Upper lobe of left lung (tissue), 6 donors: ENCODE data around the gene STX11. TPM values are rescaled to one million over a fixed set of nuclear protein-coding genes. Genes with fewer than 3 reads are reported as not detected.
A peak's percentile ranks its signal among the peaks of the same experiment; 100 is the strongest.

Source experiments
- ATAC-seq, 2 donors: fragments of 200-7000 bp; cut with Tn5 transposase; one replicate each; pipeline ENCODE4 v1.9.1; 2022; ENCODE audit warnings: mild to moderate bottlenecking in 2 of 2, moderate library complexity in 2 of 2; ENCODE audit not compliant: low FRiP score in 2 of 2
- DNase-seq, 2 donors: peaks; one replicate each; pipeline ENCODE4 v3.0.0-alpha.2; 2019 to 2020
- H3K27ac ChIP-seq, 4 donors: fragments of 200-600 bp; sonication (generic); one replicate each; pipeline ENCODE4 v1.5.1; 2016 to 2019
- H3K27me3 ChIP-seq, 4 donors: fragments of 200-600 bp; sonication (generic); one replicate each; pipeline ENCODE4 v1.5.1; 2017 to 2019
- H3K36me3 ChIP-seq, 4 donors: fragments of 200-600 bp; sonication (generic); one replicate each; pipeline ENCODE4 v1.5.1; 2016 to 2019
- H3K4me1 ChIP-seq, 4 donors: fragments of 200-600 bp; sonication (generic); one replicate each; pipeline ENCODE4 v1.5.1; 2018 to 2019
- H3K4me3 ChIP-seq, 4 donors: fragments of 200-600 bp; sonication (generic); one replicate each; pipeline ENCODE4 v1.5.1; 2017 to 2019; ENCODE audit warnings: mild to moderate bottlenecking in 2 of 4, moderate library complexity in 1 of 4
- H3K9me3 ChIP-seq, 4 donors: fragments of 200-600 bp; sonication (generic); one replicate each; pipeline ENCODE4 v1.5.1; 2018 to 2019
- EP300 ChIP-seq, 4 donors: sonication (generic); formaldehyde crosslinking; IDR thresholded peaks; one replicate each; pipeline ENCODE4 v1.5.1; 2017; ENCODE audit warnings: antibody characterized with exemption in 4 of 4, control low read depth in 2 of 4
- POLR2A ChIP-seq, 4 donors: fragments of 450-650 bp; IDR thresholded peaks; one replicate each; pipeline ENCODE4 v1.5.1; 2016 to 2017; ENCODE audit warnings: antibody characterized with exemption in 4 of 4, mild to moderate bottlenecking in 2 of 4
- POLR2AphosphoS5 ChIP-seq, 2 donors: sonication (generic); formaldehyde crosslinking; IDR thresholded peaks; one replicate each; pipeline ENCODE4 v1.5.1; 2017; ENCODE audit warnings: antibody characterized with exemption in 2 of 2
- WGBS, 2 donors: methylation state at CpG; one replicate each; pipeline ENCODE4 v1.1.5; 2017 to 2018; 5-methylcytosine and 5-hydroxymethylcytosine counted together
- total RNA-seq, 6 donors: library from RNA; depleted of rRNA in 4 of 6; stranded (reverse); fragments of >200 nt in 4 of 6; gene quantifications; one replicate each; pipeline versions ENCODE4 v1.1.0 to v1.2.1, GENCODE V29; 2016 to 2021
- TF ChIP-seq, protein P1 (sequence below), 6 experiments: fragments of 450-650 bp in 4 of 6; fragments of 200-600 bp in 2 of 6; sonication (generic) in 2 of 6; IDR thresholded peaks; one replicate each; pipeline ENCODE4 v1.5.1; 2016 to 2019; ENCODE audit warnings: antibody characterized with exemption in 6 of 6
- donor health status: DM: no; HTN: no; CAD: no; lungs with moderate emphysema.
- donor health status: DM: no; HTN: yes; CAD: no; lungs with severe emphysema.

Gene STX11
- total RNA-seq: 100 to 1,000 TPM in 1 of 6 donors, 10 to 100 TPM in 5; 47.9 to 134 (median 75.5) TPM

DNA sequence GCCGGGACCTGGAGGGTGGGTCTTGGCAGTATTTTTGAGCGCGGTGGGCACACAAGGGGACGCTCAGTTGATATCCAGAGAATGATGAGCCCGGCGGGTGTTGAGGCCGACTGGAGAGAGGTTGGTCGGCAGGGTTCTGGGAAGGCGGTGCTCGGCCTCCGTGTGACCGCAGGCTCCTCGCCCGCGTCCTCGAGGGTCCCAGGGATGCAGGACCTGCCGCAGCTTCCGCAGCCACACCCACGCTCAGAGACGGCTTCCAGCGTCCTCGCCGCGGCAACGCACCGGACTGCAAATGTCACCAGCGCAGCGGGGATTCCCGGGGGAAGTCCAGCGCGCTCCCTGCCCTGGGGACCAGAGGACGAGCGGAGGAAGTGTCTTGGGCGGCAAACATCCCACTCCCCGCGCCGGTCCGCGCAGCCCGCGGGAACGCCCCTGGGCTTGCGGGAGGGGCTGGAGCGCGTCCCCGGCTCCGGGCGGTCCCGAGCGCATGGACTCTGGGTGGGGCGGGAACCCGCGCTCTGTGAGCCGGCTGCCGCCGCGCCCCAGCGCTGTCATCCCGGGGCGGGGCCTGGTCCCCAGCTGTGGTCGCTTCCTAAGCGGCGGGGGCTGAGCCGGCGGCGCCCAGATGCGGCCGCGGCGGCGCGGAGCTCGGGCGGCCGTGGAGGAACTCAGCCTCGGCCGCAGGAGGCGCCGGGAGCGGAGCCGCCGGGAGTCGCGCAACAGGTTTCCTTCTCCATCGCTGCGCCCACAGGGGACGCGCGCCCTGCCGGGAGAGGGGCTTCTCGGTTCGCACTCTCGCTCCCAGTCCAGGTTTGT, at the start of gene STX11:
Gene STX11, plus strand, starts transcription at position 624 of the 816 bp plus-strand sequence. CDS start 36,111 bp downstream, outside the sequence.
- no peaks in the 10 kb centered on the region for H3K36me3 ChIP-seq
- peaks cover 9 to 30% (median 18%) of the 10 kb centered on the region in 4 donors for H3K4me1 ChIP-seq
- ATAC-seq (peak; percentile 92 to 96), DNase-seq (peak; percentile 85 to 96)
- WGBS, 2 donors: 2 to 3% methylated on average over 3 to 27 of the region's 93 CpGs
- no peaks in the 10 kb centered on the region for H3K27me3 ChIP-seq
- no peaks in the 10 kb centered on the region for H3K9me3 ChIP-seq
- TF ChIP-seq EP300 (IDR thresholded peaks at IDR 0.05): no peak
- TF ChIP-seq, protein P1, sequence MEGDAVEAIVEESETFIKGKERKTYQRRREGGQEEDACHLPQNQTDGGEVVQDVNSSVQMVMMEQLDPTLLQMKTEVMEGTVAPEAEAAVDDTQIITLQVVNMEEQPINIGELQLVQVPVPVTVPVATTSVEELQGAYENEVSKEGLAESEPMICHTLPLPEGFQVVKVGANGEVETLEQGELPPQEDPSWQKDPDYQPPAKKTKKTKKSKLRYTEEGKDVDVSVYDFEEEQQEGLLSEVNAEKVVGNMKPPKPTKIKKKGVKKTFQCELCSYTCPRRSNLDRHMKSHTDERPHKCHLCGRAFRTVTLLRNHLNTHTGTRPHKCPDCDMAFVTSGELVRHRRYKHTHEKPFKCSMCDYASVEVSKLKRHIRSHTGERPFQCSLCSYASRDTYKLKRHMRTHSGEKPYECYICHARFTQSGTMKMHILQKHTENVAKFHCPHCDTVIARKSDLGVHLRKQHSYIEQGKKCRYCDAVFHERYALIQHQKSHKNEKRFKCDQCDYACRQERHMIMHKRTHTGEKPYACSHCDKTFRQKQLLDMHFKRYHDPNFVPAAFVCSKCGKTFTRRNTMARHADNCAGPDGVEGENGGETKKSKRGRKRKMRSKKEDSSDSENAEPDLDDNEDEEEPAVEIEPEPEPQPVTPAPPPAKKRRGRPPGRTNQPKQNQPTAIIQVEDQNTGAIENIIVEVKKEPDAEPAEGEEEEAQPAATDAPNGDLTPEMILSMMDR (IDR thresholded peaks at IDR 0.05): peak in 3 of 6 experiments; percentile 4 to 40 (median 12)
- TF ChIP-seq POLR2AphosphoS5 (IDR thresholded peaks at IDR 0.05): peak; percentile 51 to 73
- peak in 3 of 4 donors; percentile 55 to 94 (median 87) for TF ChIP-seq POLR2A (IDR thresholded peaks at IDR 0.05)
- H3K27ac ChIP-seq: peak within 1 kb of the TSS; percentile 86 to 96 (median 90)
- H3K4me3 ChIP-seq: peak within 1 kb of the TSS; percentile 69 to 96 (median 88)

DNA sequence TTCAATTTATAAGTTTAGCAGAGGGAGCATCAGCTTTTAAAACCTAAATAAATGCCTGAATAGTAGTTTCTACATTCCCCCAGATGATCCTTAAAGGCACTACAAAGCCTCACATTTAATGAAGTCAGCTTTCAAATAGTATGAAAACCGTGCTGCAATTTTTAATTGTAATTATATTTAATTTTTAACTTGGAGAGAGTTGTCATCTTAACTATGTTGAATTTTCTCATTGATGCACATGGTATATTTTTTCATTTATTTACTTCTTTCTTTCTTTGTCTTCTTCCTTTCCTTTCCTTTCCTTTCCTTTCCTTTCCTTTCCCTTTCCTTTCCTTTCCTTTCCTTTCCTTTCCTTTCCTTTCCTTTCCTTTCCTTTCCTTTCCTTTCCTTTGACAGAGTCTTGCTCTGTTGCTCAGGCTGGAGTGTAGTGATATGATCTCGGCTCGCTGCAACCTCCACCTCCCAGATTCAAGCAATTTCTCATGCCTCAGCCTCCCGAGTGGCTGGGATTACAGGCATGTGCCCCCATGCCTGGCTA, 47.2 kb upstream of the STX11 start:
- Histone ChIP-seq H3K27me3 (no peaks in the 10 kb centered on the region), H3K36me3 (no peaks in the 10 kb centered on the region), H3K4me1 (peaks cover 0 to 9% (median 5%) of the 10 kb centered on the region in 4 donors), H3K27ac (no peak overlapping the region), H3K4me3 (no peak overlapping the region), H3K9me3 (no peaks in the 10 kb centered on the region)
- 75 to 87% methylated on average over 4 of the region's 4 CpGs for WGBS, 2 donors
- ATAC-seq (no peak), DNase-seq (no peak)
- no peak for TF ChIP-seq EP300 (IDR thresholded peaks at IDR 0.05)
- TF ChIP-seq, protein P1 (IDR thresholded peaks at IDR 0.05): no peak
- TF ChIP-seq POLR2A (IDR thresholded peaks at IDR 0.05): no peak
- TF ChIP-seq POLR2AphosphoS5 (IDR thresholded peaks at IDR 0.05): no peak

DNA sequence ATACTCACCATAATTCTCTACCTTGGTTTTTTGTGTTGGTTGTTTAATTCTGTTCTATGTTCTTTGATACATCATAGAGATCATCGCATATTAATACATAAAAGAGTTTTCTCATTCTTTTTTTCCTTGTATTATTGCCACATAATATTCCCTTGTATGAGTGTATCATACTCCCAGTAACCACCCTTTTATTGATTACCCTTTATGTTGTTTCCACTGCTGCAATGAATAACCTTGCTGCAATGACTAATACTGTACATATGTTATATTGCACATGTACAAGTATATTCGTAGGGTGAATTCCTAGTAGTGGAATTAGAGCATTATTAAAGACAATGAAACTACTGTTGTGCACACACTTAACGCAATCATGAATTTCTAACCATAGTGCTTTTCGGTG, 45.8 kb upstream of the STX11 start:
- Histone ChIP-seq H3K27ac (no peak overlapping the region), H3K27me3 (no peaks in the 10 kb centered on the region), H3K4me1 (peaks cover 0 to 9% (median 5%) of the 10 kb centered on the region in 4 donors), H3K9me3 (no peaks in the 10 kb centered on the region), H3K4me3 (no peak overlapping the region), H3K36me3 (no peaks in the 10 kb centered on the region)
- DNase-seq (no peak), ATAC-seq (no peak)
- TF ChIP-seq POLR2A (IDR thresholded peaks at IDR 0.05) (no peak), POLR2AphosphoS5 (IDR thresholded peaks at IDR 0.05) (no peak), EP300 (IDR thresholded peaks at IDR 0.05) (no peak)
- TF ChIP-seq, protein P1 (IDR thresholded peaks at IDR 0.05): no peak
- 46 to 50% methylated on average over 4 of the region's 4 CpGs for WGBS, 2 donors

DNA sequence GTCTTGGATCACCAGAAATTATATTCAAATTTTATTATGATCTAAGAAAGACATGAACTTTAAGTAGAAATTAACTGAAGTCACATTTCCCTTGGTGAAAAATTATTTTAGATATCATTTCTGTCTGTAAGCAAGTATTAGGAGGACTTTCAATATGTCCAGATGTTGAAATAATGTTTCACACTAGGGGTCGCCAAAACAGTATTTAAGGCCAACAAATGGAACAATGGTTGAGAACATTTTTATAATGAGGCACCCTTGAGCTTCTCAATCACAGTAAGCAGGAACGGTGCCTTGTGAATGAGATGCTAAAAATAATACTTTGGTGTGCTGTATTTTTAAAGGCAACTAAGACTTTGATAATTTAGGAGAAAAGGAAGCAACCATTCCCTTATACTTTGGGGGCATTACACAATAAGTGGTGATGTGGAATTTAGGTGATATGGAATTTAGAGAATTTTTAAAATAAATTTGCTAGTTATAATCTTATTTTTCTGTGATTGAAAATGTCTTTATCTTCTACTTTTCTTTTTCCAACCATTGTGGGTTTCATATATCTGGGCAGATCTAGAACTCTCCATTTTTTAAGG, 45.3 kb upstream of the STX11 start:
- peak; percentile 65 to 91 for ATAC-seq
- H3K27me3 ChIP-seq: no peaks in the 10 kb centered on the region
- peaks cover 0 to 11% (median 5%) of the 10 kb centered on the region in 4 donors for H3K4me1 ChIP-seq
- no peak for TF ChIP-seq POLR2AphosphoS5 (IDR thresholded peaks at IDR 0.05)
- TF ChIP-seq, protein P1 (IDR thresholded peaks at IDR 0.05): peak; percentile 43 to 79 (median 72)
- DNase-seq: no peak
- H3K36me3 ChIP-seq: no peaks in the 10 kb centered on the region
- no peak overlapping the region for H3K4me3 ChIP-seq
- H3K27ac ChIP-seq: no peak overlapping the region
- no peaks in the 10 kb centered on the region for H3K9me3 ChIP-seq
- WGBS, 2 donors: 0% methylated on average over 2 of the region's 2 CpGs
